GM19351 (cell line): ENCODE data around the gene HCN4.
"Not testable (repeated sequence)": the region's sequence is repeated elsewhere in the genome, so short reads cannot be mapped to it uniquely, and the experiment has no call there.

Experiments
- ATAC-seq: cut with Tn5 transposase; IDR thresholded peaks from one replicate; pipeline ENCODE4 v1.9.1; 2021; ENCODE audit warnings: mild to moderate bottlenecking, moderate library complexity; ENCODE audit not compliant: unreplicated experiment

Gene HCN4

DNA sequence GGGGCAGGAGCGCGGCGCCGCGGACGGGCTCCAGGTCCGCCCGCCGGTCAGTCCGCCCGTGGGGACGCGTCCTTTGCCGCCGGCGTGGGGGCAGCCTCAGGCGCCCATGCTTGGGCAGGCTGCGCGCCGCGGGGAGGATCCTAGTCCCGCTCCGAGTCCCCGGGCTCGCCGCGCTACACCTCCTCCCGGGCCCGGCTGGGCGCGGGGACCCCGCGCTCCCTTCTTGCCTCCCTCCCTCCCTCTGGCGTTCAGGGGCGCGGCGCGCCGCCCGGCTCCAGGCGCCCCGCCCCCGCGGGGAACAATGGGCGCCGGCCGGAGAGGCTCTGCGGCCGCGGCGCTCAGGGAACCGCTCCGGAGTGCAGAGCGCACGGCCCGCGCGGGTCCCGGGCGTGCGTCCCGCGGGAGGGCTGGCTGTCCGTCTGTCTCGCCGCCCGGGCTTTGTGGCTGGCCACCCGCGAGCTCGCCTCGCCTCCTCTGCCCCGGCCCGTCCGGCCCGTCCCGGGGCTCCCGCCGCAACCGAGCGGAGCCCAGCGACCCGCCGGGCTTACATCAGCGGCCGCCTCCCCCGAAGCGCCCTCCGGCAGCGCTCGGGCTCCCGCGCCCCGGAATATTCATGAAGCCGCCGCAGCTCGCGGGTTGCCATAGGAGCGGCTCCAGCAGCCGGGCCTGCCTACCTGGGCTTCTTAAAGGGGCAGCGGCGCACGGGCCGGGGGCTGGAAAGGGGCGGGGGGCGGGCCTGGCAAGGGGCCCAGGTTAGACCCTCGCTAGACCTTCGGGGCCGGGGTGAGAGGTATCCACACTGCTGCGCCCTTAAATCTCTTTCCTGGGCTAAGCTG, at the start of gene HCN4:
TSS of gene HCN4 (minus strand) at position 658 of the 836 bp plus-strand sequence. CDS start 688 bp downstream, outside the sequence.
- ATAC-seq = no peak

DNA sequence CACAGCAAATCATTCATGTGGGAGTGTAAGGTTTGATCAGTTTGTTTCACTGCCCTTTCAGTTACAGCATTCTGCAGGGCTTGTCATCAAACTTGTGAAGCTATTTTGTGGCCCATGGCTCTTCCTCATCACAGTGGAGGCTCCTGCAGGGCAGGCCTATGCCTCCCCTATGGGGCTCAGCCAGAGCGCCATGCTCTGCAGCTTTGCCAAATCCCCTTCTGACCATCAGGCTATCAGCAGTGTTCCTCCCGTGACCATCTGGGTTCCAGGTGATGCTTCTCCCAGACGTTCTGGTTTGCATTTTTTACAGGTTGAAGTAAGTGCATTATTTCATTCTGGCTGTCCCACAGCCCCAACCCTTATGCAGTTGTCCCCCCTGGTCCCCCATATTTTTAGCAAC, 46.1 kb upstream of the HCN4 start:
- no peak for ATAC-seq

DNA sequence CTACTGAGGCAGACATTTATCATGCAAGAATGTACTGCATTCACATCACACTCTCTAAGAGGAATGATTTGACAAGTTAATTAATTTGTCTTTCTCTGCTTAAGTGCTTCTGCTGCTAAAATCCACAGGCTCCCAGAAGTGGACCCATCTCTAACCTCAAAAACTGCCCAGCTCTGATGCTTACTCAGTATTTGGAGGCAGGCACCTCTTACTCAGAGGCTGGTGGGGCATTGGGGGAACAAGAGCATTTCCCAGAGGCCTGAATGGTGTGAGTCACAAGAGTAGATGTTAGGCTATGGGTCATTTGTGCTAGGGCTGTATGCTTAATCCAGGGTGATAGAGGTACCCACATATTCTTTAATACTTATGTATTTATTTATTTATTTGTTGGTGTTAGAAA, 34.4 kb upstream of the HCN4 start:
- no peak for ATAC-seq

DNA sequence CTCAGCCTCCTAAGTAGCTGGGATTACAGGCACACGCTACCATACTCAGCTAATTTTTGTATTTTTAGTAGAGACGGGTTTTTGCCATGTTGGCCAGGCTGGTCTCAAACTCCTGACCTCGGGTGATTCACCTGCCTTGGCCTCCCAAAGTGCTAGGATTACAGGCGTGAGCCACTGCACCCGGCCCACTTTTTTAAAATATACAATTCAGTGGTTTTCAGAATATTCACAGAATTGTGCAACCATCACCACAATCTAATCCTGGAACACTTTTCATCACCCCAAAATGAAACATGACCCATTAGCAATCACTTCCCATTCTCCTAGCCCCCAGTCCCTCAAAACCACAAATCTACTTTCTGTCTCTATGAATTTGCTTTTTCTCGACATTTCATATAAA, 31.5 kb upstream of the HCN4 start:
- ATAC-seq = not testable (repeated sequence)

DNA sequence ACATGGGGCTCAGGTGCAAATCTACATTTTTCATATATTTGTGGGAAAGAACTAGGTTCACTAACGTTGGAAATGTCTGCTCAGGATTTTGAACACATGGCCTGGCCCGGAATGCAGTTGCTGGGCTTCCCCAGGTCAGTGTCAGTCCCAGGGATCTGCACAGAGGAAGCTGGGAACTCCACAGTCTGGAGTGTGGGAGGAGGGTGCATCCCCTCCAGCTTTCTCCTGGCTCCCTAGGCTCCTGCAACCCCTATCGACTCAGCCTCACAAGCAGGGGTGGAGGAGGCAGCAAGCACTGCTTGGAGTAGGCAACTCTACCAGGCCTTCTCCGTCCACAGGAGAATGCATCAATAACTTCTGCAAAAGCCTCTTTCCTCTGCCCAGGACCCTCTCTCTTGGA, 30.1 kb upstream of the HCN4 start:
- ATAC-seq = no peak

DNA sequence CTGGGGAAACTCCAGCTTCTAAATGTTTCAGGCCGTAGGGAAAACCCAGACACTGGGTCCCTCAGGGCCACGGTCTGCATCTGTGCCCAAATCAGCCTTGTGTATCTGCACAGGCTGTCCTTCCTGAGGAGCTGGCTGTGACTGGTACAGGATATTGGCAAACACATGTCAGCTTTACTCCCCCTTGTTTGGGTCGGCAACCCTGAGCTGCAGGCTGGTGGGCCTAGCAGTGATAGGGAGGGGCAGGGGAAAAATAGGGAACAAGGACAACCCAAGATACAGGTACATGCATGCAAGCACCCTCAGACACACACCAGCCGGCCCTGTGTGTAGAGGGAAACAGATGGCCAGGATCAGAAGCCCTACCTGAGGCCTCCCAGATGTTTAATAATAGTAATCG, 28.7 kb upstream of the HCN4 start:
- no peak for ATAC-seq

DNA sequence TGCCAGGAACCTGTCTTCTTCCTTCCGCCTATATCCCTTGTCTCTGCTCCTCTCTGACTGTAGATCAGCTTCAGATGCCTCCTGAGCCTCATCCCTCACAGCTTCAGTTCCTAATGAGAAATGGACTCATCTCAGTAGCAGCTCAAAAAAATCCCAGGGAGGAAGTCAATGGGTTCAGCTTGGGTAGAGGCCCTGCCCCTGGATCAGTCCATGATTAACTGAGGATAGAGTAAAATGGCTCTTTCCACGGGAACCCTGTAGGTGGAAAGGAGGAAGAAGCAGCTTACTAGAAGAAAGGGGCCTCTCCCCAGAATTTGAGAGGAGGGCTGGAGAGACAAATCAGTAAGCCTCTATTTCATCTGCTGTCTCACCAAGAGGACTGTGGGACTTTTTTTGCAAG, 26.9 kb upstream of the HCN4 start:
- ATAC-seq = no peak

DNA sequence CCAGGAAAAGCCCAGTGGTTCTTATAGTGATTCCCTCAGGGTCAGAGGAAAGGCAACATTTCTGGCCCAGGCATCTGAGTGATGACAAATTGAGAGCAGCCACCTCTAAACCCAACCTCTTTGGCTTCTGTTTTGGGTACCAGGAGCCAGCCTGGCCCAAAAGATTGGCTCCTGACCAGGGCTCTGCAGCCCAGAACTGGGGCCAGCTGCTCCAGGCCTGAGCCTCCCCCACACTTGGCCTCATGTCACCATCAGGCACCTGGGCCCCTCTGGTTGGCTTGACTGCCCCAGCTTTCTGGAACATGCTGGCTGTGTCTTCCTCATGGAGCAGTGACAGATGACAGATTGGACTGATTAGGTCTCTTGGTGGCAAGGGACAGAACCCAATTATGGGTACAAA, 26.0 kb upstream of the HCN4 start:
- no peak for ATAC-seq

DNA sequence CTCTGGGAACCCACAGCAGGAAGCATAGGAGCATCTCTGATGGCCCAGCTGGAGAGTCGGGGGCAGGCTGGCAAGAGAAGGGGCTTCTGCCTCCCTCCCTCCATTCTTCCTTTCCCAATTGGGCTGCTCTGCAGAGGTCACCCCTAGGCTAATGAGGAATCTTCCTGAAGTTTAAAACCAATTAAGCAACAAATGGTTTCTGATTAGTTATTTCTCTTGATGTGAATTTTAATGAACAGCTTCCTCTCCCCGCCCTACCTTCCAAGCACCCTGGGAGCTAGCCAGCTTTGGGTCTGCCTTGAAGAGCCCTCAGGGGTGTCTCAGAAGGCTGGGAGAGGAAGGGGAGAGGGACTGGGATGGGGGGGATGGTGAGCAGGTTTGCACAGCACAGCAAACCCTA, 24.6 kb upstream of the HCN4 start:
- ATAC-seq = no peak

DNA sequence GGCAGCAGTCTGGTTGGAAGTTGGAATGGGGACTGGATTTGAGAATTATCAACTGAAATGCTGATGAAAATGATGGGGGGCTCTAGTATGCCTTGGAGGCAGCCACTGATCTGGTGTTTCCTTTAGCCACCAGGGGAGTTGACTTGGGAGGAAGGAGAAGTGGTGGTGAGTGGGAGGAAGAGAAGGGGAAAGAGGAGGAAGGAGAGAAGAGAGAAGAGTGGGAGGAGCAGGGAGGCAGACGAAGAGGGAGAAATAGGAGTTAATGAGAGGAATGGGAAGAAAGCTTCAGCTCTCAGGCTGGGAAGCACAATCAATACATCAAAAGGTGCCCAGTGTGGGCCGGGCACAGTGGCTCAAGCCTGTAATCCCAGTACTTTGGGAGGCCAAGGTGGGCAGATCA, 23.3 kb upstream of the HCN4 start:
- no peak for ATAC-seq

DNA sequence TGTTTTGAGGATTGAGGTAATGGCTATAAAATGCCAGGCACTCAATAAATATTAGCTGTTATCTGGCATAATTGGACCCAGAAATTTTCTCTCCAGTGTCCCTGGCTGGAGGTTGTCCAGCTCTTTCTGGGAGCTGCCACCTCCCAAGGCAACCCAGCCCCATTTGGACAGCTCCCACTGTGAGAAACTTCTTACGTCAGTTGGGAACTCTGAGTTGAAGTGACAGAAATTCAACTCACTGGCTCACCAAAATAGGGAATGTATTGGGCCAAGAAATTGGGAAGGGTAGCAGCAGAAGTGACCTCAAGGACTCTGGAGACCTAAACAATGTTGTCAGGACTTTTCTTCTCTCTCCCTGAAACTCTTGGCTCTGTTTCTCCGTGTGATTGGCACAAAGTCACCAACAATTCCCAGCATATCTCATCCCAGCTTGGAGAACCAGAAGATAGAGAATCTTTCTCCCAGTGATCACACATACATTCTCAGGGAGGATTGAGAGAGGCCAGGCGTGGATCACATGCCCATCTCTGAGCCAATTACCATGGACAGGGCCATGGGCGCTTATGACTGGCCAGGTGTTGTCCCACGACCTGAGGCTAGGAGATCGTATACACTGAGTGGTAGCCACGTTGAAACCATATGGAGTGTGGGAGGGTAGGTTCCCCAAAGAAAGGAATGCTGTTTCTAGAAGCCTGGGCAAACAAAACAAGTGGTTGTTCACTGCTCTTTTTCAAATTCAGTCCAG, 22.5 kb upstream of the HCN4 start:
- ATAC-seq = no peak

DNA sequence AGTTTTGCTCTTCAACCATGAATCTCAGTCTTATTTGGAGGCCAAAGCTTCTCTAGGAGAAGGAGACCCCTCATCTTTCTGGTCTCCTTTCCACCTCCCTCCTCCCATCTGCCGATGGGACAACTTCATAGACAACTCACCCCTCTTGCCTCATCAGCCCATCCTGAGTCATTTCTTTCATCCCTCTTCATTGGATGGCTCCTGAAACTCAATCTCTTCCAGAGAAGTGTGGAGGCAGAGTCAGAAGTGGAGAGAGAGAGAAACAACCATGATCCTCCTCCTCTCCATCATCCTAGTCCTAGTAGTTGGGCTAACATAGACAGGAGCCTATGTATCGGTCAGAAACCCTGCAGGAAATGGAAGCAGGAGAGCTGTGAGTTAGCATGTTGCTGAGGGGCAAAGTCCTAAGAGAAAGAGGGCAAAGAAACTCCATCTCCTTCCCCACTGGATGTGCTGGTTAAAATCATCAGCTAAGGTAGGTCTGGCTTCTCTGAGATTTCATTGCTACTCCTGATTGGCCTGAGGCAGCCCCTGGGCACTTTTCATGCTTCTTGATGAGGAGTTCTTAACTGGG, 21.3 kb upstream of the HCN4 start:
- ATAC-seq = no peak

DNA sequence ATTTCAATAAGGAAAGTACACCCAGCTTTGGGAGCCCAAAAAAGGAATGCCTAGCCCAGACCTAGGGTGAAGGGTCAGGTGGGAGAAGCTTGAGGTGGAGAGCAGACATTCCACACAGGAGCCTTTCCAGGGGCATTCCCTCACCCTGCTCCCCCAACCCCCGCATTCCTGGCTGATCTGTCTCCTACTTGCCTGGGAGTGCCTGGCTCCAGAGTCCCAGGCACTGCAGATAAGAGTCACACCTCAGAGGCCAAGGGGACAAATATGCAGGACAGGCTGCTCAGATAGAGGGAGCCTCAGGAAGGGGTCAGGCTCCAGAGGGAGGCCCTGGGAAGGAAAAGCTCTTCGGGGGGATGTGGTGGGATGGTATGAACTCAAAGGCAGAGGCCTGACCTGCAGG, 20.8 kb upstream of the HCN4 start:
- ATAC-seq = no peak

DNA sequence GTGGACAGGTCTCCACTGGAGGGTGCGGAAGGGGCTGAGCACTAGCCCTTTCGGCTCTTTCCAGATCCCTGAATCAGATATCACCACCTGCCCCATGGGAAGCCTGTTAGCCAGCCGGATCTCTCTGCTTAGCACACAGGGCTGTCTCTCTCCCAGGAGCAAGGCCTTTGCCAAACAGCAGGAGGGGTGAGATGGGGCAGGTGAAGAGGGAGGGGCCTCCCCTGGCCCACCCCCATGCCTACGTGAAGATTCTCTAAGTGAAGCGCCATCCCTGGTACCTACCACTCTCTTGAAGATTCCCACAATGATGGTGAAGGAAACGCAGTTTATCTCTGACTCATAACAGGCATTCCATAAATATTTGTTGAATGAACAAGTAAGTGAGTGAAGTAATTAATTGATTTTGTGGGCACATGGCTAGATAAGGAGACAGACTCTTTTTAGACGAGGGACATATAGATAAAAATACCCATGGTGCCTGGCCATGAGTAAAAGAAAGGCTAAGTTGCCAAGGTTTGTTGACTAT, 19.6 kb upstream of the HCN4 start:
- ATAC-seq = no peak

DNA sequence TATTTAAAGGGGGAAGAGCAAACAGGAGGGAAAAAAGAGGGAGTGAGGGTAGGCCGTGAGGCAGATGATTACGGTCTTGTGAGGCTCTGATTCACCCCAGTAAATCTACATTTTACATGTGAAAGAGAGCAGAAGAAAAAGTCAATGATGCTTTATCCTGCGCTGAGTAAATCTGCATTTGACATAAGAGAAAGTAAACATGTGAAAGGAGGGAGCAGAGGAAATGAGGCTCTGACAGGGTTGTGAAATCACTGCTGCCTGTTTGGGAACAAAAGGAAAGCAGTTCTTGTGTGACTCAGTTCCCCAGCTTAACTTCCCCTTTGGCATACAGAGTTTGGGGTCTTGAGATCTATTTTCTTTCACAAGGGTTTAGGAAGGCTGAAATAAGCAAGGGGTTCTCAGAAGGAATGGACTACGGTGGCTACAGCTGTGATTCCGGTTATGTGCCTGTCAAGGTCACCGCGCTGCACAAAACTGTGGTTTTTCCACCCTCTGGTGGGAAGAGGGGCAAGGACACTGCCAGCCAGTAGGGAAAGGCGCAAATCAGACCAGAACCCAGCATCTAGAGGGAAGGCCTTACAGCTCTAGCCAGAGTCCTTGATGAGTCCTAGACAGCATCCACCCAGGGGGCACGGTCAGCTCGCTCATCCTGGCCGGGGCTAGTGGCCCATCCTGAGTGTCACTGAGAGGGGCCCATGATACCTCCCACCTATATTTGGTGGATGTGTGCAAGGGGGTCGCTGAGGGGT, 18.9 kb upstream of the HCN4 start:
- ATAC-seq = no peak

DNA sequence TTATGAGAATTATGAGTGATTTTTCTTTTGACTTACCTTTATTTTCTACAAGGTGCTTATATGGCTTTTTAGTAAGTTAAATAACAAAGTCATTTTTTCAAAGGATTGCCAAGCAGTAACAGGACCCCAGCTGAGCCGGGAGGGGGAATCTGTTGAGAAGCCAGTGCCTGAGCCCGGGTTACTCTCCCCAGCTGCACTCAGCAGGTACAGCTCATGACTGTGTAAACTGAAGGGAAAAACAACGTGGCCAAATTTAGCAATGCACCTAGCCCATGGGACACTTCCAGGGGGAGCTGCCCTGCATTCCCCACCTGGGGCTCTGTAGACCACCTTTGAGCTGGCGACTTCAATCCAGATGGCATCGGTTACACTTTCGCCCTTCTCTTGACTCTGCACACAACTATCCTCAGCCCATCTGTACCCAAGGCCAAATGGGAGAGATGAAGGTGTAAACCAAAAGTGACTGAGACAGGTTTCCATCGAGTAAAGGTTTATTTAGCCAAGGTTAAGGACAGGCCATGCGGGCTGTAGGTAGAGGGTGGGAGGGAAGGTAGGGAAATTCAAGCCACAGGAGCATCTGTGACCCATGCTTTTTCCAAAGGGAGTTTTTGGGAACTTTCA, 18.2 kb upstream of the HCN4 start:
- no peak for ATAC-seq

DNA sequence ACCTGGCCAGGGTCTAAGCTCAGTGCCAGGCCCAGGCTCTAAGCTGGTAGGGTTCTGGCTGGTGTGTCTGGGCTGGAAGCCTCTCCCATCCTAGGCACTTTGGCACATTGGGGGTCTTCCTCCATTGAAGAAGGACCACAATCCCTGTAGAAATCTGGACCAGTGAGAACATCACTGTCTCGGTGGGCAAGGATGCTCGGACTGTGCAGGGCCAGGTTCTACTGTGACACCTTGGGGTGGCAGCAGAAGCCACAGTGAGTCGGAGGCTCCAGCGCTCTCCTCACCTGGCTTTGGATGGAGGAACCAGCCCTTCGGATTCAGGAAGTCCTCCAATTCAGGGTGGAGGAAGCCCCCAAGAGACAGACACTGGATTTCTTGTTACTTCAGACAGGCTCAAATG, 17.5 kb upstream of the HCN4 start:
- no peak for ATAC-seq

DNA sequence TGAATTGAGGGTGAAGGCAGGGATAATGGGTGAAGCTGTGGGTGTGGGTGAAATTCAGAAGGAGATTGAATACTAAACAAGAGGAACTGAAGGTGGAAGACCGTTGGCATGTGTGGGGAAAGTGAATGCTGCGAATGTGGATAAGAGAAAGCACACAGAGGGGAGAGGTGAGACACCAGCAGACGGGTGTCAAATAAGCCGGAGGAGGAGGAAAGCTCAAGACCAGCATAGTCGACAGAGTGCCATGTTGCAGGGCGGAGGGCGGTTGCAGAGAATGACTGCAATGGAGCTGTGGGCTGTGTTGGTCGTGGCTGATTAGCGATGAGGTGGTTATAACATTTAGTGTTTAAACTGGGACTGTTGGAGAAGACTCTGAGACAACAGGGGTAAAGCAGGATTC, 16.4 kb upstream of the HCN4 start:
- ATAC-seq = no peak

DNA sequence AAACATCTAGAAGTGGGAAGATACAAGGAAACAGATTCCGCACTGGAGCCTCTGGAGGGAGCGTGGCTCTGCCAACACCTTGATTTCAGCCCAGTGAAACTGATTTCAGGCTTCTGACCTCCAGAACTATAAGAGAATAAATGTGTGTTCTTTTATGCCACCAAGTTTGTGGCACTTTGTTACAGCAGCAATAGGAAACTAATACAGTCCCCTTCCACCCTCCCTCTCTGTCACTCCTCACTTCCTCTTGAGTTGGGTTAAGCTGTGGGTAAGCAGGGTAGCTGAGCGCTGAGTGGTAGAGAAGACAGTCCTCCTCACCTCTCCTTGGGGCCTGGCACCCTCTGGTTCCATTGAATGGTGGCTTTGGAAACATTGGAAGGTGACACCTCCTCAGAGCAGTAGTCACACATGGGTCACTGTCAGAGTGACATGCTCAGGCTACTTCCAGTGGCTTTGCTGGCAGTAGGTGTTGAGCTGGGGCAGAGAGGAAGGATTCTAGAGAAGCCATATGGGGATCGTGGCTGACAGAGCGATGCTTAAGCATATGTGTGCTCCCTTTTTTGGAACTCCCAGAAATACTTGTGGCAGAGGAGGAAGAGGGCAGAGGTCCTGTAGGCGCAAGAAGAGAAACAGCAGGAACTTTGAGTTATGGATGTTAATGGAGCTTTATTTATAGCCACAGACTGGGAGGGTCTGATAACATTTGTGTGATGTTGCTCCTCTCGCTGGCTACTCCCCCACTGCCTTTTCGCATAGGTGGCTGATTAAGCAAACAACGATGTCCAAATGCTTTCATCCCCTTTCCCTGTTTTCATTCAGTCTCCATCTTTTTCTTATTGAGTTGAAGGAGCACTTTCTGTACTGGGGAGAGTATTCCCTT, 14.8 kb upstream of the HCN4 start:
- no peak for ATAC-seq

DNA sequence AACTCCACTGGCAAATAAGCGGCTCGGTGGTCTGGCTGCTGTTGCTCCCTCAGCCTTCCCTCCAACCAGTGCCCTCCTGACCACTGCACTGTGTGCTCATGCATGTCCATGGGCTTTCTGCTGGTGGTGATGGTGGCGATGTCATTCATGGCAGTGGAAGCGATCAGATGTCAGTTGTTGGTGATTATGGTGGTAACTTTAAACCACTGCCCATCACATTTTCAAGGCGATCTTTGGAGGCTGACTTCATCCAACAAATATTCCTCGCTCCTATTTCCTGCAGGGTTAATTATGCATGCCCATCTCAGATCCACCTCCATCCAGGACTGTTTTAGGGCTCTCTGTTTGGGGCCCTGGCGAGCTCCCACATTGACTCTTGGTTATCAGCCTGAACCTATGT, 13.4 kb upstream of the HCN4 start:
- no peak for ATAC-seq
